IMR-90 (cell line): ENCODE data around the gene NT5C. TPM values are rescaled to one million over a fixed set of nuclear protein-coding genes. Genes with fewer than 3 reads are reported as not detected.
"Not testable (repeated sequence)": the region's sequence is repeated elsewhere in the genome, so short reads cannot be mapped to it uniquely, and the experiment has no call there.

ENCODE experiments used
- ATAC-seq: fragments of 200-7000 bp; cut with Tn5 transposase; 2 replicates; pipeline ENCODE4 v1.9.1; 2020; ENCODE audit warnings: low read depth, mild to moderate bottlenecking, moderate library complexity
- BruUV-seq: library from RNA; stranded (reverse); fragments of 400-500 nt; replicated peaks from 2 replicates; lab custom pipeline; 2021; lab: Mats Ljungman, UMichigan
- CTCF ChIA-PET: fragments of 300-600 bp; formaldehyde crosslinking; extraction: SDS; loops from one replicate; lab custom pipeline; 2021; ENCODE audit warnings: antibody characterized with exemption; lab: Yijun Ruan, JAX
- POLR2A ChIA-PET: fragments of 300-600 bp; sonication (Branson Sonifier 250); formaldehyde crosslinking; loops from one replicate; lab custom pipeline; 2022; ENCODE audit warnings: antibody characterized with exemption; ENCODE audit not compliant: unreplicated experiment; lab: Charles Lee
- DNase-seq: peaks from one replicate; pipeline ENCODE4 v3.0.0; 2013
- H2AFZ ChIP-seq: replicated peaks from 2 replicates; pipeline ENCODE3; 2013; ENCODE audit warnings: low read length, mild to moderate bottlenecking; ENCODE audit not compliant: poor library complexity
- H2AK5ac ChIP-seq: 2 replicates; pipeline ENCODE4 v1.6.1; 2013; ENCODE audit warnings: low read depth, low read length, inconsistent platforms
- H2AK9ac ChIP-seq: replicated peaks from 2 replicates; pipeline ENCODE3; 2013; ENCODE audit warnings: mild to moderate bottlenecking, low read depth, low read length, moderate library complexity; ENCODE audit not compliant: poor library complexity
- H2BK120ac ChIP-seq: 2 replicates; pipeline ENCODE4 v1.6.1; 2013; ENCODE audit warnings: low read depth, low read length, inconsistent platforms
- H2BK15ac ChIP-seq: 3 replicates; pipeline ENCODE4 v1.6.1; 2013; ENCODE audit warnings: low read depth, low read length, inconsistent platforms
- H2BK20ac ChIP-seq: 2 replicates; pipeline ENCODE4 v1.6.1; 2013; ENCODE audit warnings: low read depth, mild to moderate bottlenecking, inconsistent platforms, low read length, moderate library complexity
- H2BK5ac ChIP-seq: 2 replicates; pipeline ENCODE4 v1.6.1; 2013; ENCODE audit warnings: mild to moderate bottlenecking, low read depth, low read length, inconsistent platforms; ENCODE audit not compliant: poor library complexity, severe bottlenecking
- H3K14ac ChIP-seq: replicated peaks from 2 replicates; pipeline ENCODE4 v1.6.1; 2013; ENCODE audit warnings: low read depth, low read length, inconsistent platforms
- H3K18ac ChIP-seq: 2 replicates; pipeline ENCODE4 v1.6.1; 2013; ENCODE audit warnings: low read depth, low read length, control low read depth
- H3K23ac ChIP-seq: 2 replicates; pipeline ENCODE4 v1.6.1; 2013; ENCODE audit warnings: low read depth, low read length, inconsistent platforms
- H3K27ac ChIP-seq: 2 replicates; pipeline ENCODE4 v1.5.1; 2013; ENCODE audit warnings: mild to moderate bottlenecking, control low read depth, low read length; ENCODE audit not compliant: insufficient read depth
- H3K27me3 ChIP-seq: 2 replicates; pipeline ENCODE4 v1.6.1; 2013; ENCODE audit warnings: low read length; ENCODE audit not compliant: control insufficient read depth, insufficient read depth
- H3K36me3 ChIP-seq: 2 replicates; pipeline ENCODE4 v1.6.1; 2013; ENCODE audit warnings: low read length, mixed read lengths; ENCODE audit not compliant: control insufficient read depth, insufficient read depth
- H3K4ac ChIP-seq: 2 replicates; pipeline ENCODE4 v1.6.1; 2013; ENCODE audit warnings: low read depth, low read length, inconsistent platforms
- H3K4me1 ChIP-seq: 2 replicates; pipeline ENCODE4 v1.6.1; 2013; ENCODE audit warnings: low read length, mixed read lengths; ENCODE audit not compliant: control insufficient read depth, insufficient read depth
- H3K4me2 ChIP-seq: 2 replicates; pipeline ENCODE4 v1.6.1; 2013; ENCODE audit warnings: low read depth, mild to moderate bottlenecking, control low read depth, low read length, moderate library complexity
- H3K4me3 ChIP-seq: 2 replicates; pipeline ENCODE4 v1.5.1; 2013; ENCODE audit warnings: low read depth, mild to moderate bottlenecking, control low read depth, low read length, moderate library complexity; ENCODE audit not compliant: insufficient read depth
- H3K56ac ChIP-seq: 2 replicates; pipeline ENCODE4 v1.6.1; 2013; ENCODE audit warnings: low read length, inconsistent platforms; ENCODE audit not compliant: insufficient read depth; ENCODE audit errors: extremely low read depth
- H3K79me1 ChIP-seq, 2 experiments: 2 replicates each; pipeline ENCODE4 v1.6.1; 2013; ENCODE audit warnings: low read length in 2 of 2, inconsistent platforms in 1 of 2, low read depth in 1 of 2
- H3K9ac ChIP-seq: 2 replicates; pipeline ENCODE4 v1.6.1; 2013; ENCODE audit warnings: low read depth, low read length, control low read depth
- H3K9me1 ChIP-seq: 2 replicates; pipeline ENCODE4 v1.6.1; 2013; ENCODE audit warnings: low read length, inconsistent platforms; ENCODE audit not compliant: insufficient read depth
- H3K9me3 ChIP-seq: 2 replicates; pipeline ENCODE4 v1.6.1; 2013; ENCODE audit warnings: low read length; ENCODE audit not compliant: control insufficient read depth, insufficient read depth
- H4K20me1 ChIP-seq: 2 replicates; pipeline ENCODE4 v1.6.1; 2013; ENCODE audit warnings: low read length, inconsistent platforms; ENCODE audit not compliant: insufficient read depth
- H4K5ac ChIP-seq: 2 replicates; pipeline ENCODE4 v1.6.1; 2013; ENCODE audit warnings: mild to moderate bottlenecking, low read depth, low read length, control low read depth
- H4K8ac ChIP-seq, 2 experiments: 2 replicates each; pipeline ENCODE4 v1.6.1; 2013; ENCODE audit warnings: low read depth in 2 of 2, low read length in 2 of 2, control low read depth in 1 of 2, inconsistent platforms in 1 of 2
- H4K91ac ChIP-seq: 2 replicates; pipeline ENCODE4 v1.6.1; 2013; ENCODE audit warnings: low read depth, low read length, inconsistent platforms; ENCODE audit not compliant: insufficient read depth
- WGBS, 2 experiments: methylation state at CpG; one replicate each; pipeline versions ENCODE4 v1.1.5 to v1.1.7; 2013; ENCODE audit warnings: missing lambda C conversion rate in 2 of 2; ENCODE audit not compliant: insufficient read length in 1 of 2; ENCODE audit errors: extremely low coverage in 2 of 2; 5-methylcytosine and 5-hydroxymethylcytosine counted together
- dilution Hi-C: fragments of 300-500 bp; cut with HindIII; formaldehyde crosslinking; loops from one replicate; pipeline ENCODE4 v1.14.3; 2018; ENCODE audit warnings: low sequenced_read_pairs; ENCODE audit not compliant: unreplicated experiment
- in situ Hi-C: fragments of 300-500 bp; cut with MboI; formaldehyde crosslinking; loops from 3 replicates; pipeline ENCODE4 v1.14.3; 2019; ENCODE audit warnings: low sequenced_read_pairs, inconsistent platforms, mixed read lengths
- intact Hi-C: fragments of 100-400 bp; cut with micrococcal nuclease; formaldehyde crosslinking; loops from 2 replicates; pipeline ENCODE4 v1.10.0; 2022
- polyA plus RNA-seq, 3 experiments: library from polyadenylated mRNA; depleted of rRNA; stranded (reverse); fragments of >200 nt; gene quantifications; 2 replicates each; pipeline ENCODE4 v1.2.3, GENCODE V29; 2012; ENCODE audit warnings: low replicate concordance in 1 of 3
- total RNA-seq: library from RNA; depleted of rRNA; stranded (reverse); fragments of >200 nt; gene quantifications from 2 replicates; pipeline ENCODE4 v1.2.3, GENCODE V29; 2012

Gene NT5C
- total and polyA plus RNA-seq, 2 of the 4 experiments (the other 2 are of a cell fraction): 24.0 to 44.6 TPM

DNA sequence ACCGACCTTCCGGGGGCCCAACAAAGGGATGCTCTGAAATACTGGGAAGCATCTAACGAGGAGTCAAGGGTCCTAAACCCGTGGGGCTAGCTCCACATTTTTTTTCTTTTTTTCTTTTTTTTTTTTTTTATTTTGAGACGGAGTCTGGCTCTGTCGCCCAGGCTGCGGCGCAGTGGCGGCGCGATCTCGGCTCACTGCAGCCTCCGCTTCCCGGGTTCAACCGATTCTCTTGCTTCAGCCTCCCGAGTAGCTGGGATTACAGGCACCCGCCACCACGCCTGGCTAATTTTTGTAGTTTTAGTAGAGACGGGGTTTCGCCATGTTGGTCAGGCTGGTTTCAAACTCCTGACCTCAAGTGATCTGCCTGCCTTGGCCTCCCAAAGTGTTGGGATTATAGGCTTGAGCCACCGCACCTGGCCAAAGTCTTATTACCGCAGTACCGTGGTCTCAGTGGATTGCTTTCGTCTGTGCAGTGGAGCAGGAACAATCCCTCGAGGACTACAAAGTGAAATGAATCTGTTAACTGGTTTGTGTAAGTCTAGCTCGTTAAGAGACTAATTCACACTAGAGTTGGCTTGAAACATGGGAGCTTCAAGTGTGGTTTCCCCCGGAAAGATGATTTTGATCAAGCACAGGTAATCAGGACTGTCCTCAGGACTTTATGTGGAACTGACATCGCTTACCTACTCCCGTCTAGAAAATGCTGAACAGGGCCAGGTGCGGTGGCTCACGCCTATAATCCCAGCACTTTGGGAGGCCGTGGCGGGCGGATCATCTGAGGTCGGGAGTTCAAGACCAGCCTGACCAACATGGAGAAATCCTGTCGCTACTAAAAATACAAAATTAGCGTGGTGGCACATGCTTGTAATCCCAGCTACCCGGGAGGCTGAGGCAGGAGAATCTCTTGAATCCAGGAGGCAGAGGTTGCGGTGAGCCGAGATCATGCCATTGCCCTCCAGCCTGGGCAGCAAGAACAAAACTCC, 767 bp upstream of the NT5C start:
- intact Hi-C loops, dilution Hi-C loops: not testable (repeated sequence)

More for the DNA sequence above, 767 bp upstream of the NT5C start:
- peak overlapping the region; percentile 64 for H2BK5ac ChIP-seq
- H3K4me2 ChIP-seq: peak overlapping the region; percentile 80
- H3K27me3 ChIP-seq, H2BK15ac ChIP-seq, H2BK20ac ChIP-seq, H3K4me1 ChIP-seq, BruUV-seq, in situ Hi-C loops, H3K23ac ChIP-seq, DNase-seq, H3K9me3 ChIP-seq: not testable (repeated sequence)
- H3K4ac ChIP-seq: peak overlapping the region; percentile 89
- ChIA-PET CTCF (interaction anchor here (0.6 to 1.9 kb wide), 3 partner anchors 18 to 73 kb away, joined by 3 to 10 read pairs (median 4); no protein-coding TSS in a partner anchor), POLR2A (interaction anchor here (0.7 to 0.9 kb wide), 2 partner anchors 11 to 84 kb away, joined by 4 to 16 read pairs; no protein-coding TSS in a partner anchor)
- peaks cover 12% of the 10 kb centered on the region; the same call in 1 of the 2 replicates for H4K20me1 ChIP-seq
- peak; percentile 1; the same call in 1 of the 2 replicates for ATAC-seq
- peaks cover 21% of the 10 kb centered on the region for H3K36me3 ChIP-seq
- H3K79me1 ChIP-seq: peaks cover 13 to 58% of the 10 kb centered on the region in 2 experiments
- H3K4me3 ChIP-seq: peak overlapping the region; percentile 91
- peak overlapping the region; percentile 92 to 97 for H4K8ac ChIP-seq
- peak overlapping the region; percentile 81 for H3K18ac ChIP-seq
- 84% methylated on average over 15 of the region's 40 CpGs; no CpG with 5 or more reads in 1 of the 2 experiments for WGBS, 2 experiments
- H3K14ac ChIP-seq: peak overlapping the region; percentile 91
- peak overlapping the region; percentile 61 for H4K91ac ChIP-seq
- peak overlapping the region; percentile 68 for H2AK9ac ChIP-seq
- H2BK120ac ChIP-seq: peak overlapping the region; percentile 24; the same call in 1 of the 2 replicates
- peak overlapping the region; percentile 87 for H3K27ac ChIP-seq
- 0 out of 2 replicates have a peak overlapping the region, but pooled peaks have one; percentile 47 for H3K56ac ChIP-seq
- H3K9me1 ChIP-seq: peaks cover 12% of the 10 kb centered on the region; the same call in 1 of the 2 replicates
- H2AFZ ChIP-seq: peak overlapping the region; percentile 95
- H2AK5ac ChIP-seq: peak overlapping the region; percentile 64
- peak overlapping the region; percentile 85 for H3K9ac ChIP-seq
- H4K5ac ChIP-seq: peak overlapping the region; percentile 98
